AG09309 (cell line): ENCODE results near the gene PARPBP.
"Not testable (repeated sequence)": the region's sequence is repeated elsewhere in the genome, so short reads cannot be mapped to it uniquely, and the experiment has no call there.

Experiments used
- DNase-seq: peaks from one replicate; pipeline ENCODE4 v3.0.0-alpha.2; 2010; ENCODE audit warnings: low read depth
- H3K4me3 ChIP-seq: 2 replicates; pipeline ENCODE4 v1.5.1; 2011; ENCODE audit warnings: mild to moderate bottlenecking, low read depth, low read length, moderate library complexity; ENCODE audit not compliant: control insufficient read depth
- CTCF ChIP-seq: IDR thresholded peaks from 2 replicates; pipeline ENCODE4 v1.5.1; 2011; ENCODE audit warnings: mild to moderate bottlenecking, low read depth, low read length, inconsistent platforms; ENCODE audit not compliant: insufficient read depth, control insufficient read depth; ENCODE audit errors: missing control alignments

PARPBP gene

GRCh38 chr12:102215992-102216691, 96.2 kb downstream of the PARPBP start:
- DNase-seq = no peak
- no peak for TF ChIP-seq CTCF
- no peak overlapping the region for H3K4me3 ChIP-seq

GRCh38 chr12:102220736-102221135, 100.8 kb downstream of the PARPBP start:
- no peak for DNase-seq
- TF ChIP-seq CTCF = no peak

GRCh38 chr12:102227954-102228353, 108.0 kb downstream of the PARPBP start:
- H3K4me3 ChIP-seq = no peak overlapping the region
- TF ChIP-seq CTCF = no peak
- DNase-seq = no peak

More at GRCh38 chr12:102220736-102221135, 100.8 kb downstream of the PARPBP start:
- no peak overlapping the region for H3K4me3 ChIP-seq

- no peak for TF ChIP-seq CTCF
- DNase-seq = no peak
- no peak overlapping the region for H3K4me3 ChIP-seq
These were observed 112.1 kb downstream of the PARPBP start for GRCh38 chr12:102232036-102232435.

GRCh38 chr12:102232446-102232845, 112.5 kb downstream of the PARPBP start:
- no peak for TF ChIP-seq CTCF
- peak; percentile 20 for DNase-seq
- no peak overlapping the region for H3K4me3 ChIP-seq

GRCh38 chr12:102234599-102234998, 114.6 kb downstream of the PARPBP start:
- no peak overlapping the region for H3K4me3 ChIP-seq
- DNase-seq = no peak
- TF ChIP-seq CTCF = no peak

GRCh38 chr12:102240859-102241258, 120.9 kb downstream of the PARPBP start:
- not testable (repeated sequence) for DNase-seq, H3K4me3 ChIP-seq
